NCI-H524 (cell line): ENCODE results near the gene CD300H.
"Not testable (repeated sequence)": the region's sequence is repeated elsewhere in the genome, so short reads cannot be mapped to it uniquely, and the experiment has no call there.

ENCODE experiments used
- DNase-seq, 2 experiments: peaks; one replicate each; lab custom pipeline; 2025; lab: John Stamatoyannopoulos, UW

CD300H gene

DNA sequence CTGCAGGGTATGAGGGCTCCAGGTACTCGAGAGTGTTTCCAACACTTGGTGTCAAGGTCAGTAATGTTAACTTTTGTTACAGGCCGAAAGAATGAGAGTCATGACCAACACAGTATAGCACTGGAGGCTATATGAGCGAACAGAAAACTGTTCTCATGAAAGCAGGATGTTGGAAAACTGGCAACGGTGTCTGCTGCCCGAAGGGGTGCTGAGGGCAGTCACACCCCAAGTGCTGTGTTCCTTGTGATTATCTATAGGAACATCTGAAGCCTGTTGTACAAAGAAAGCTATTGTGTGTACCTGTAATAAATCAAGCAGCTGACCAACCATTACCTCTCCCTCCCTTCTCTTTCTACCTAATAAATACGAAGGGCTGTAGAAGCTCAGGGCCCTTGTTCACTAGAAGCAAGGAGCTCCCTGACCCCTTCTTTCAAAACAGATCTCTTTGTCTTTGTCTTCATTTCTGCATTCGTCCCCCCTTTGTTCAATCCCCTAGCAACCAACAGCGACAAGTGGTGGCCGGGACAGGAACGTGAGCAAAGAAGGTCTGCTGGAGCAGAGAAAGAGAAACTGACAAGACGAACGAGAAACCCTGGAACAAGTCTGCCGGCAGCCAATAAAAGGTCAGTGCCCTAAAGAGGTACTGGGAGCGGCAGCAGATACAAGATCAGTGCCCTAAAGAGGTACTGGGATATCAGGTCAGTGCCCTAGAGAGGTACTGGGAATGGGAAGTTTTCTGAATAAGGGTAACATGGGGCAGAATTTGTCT is 17.2 kb upstream of the CD300H start:
- DNase-seq: no peak

- no peak for DNase-seq
Observed at GRCh38 chr17:74582633-74583032, 15.3 kb upstream of the CD300H start.

GRCh38 chr17:74579900-74580299 is 12.6 kb upstream of the CD300H start:
- no peak for DNase-seq

GRCh38 chr17:74578979-74579378 is 11.7 kb upstream of the CD300H start:
- no peak for DNase-seq

DNA sequence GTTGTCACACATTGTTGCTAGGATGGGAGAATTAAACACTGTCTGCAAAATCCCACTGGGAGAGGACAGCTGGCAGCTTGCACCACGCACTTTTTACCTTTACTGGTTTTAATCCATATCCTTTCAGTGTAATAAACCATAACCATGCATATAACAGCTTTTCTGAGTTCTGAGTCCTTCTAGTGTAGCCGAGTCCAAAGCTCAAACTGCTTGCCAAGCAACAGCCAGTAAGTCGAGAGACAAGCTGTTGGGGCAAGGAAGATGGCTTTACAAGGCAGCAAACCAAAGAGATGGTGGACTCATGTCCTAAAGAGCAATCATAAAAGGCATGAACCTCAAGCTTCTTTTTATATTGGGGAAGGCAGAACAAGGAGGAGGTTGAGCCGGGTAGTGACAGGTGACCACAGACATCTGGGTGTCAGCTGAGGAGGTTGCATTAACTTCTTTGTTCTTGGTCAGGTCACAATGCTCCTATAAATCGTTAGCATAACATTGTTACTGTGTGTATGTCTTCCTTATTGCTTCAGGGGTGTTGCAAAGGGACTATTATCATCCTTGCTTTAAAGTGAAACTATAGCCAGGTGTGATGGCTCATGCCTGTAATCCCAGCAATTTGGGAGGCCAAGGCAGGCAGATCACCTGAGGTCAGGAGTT is 7.3 kb upstream of the CD300H start:
- no peak for DNase-seq

DNA sequence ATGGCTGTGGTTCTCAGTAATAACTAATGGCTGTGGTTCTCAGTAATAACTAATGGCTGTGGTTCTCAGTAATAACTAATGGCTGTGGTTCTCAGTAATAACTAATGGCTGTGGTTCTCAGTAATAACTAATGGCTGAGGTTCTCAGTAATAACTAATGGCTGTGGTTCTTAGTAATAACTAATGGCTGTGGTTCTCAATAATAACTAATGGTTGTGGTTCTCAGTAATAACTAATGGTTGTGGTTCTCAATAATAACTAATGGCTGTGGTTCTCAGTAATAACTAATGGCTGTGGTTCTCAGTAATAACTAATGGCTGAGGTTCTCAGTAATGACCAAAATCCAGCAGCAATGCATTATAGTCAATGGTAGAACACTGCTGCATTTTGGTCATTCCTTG is 6.3 kb upstream of the CD300H start:
- DNase-seq: not testable (repeated sequence)

DNA sequence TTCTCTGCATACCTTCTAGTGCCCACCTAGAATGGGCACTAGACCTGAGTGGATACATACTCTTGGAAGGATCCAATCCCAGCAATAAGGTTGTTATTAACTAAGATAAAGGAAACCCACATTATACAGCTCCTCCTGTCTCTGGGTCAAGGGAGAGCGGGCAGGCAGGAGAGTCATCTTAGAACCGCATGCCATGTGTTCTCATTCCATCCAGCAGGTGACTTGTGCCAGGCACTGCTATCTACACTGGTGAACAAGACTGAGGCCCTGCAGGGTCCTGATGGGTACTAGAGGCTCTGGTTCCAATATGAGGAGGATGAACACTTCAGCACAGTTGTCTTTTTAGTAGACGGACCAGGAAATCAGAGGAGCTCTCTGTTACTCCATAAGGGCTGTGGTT is 5.9 kb upstream of the CD300H start:
- no peak for DNase-seq

GRCh38 chr17:74571621-74572270 is 4.4 kb upstream of the CD300H start:
- no peak for DNase-seq

GRCh38 chr17:74569020-74570003 is 2.0 kb upstream of the CD300H start:
- DNase-seq: peak in 1 of 2 experiments; percentile 16

DNA sequence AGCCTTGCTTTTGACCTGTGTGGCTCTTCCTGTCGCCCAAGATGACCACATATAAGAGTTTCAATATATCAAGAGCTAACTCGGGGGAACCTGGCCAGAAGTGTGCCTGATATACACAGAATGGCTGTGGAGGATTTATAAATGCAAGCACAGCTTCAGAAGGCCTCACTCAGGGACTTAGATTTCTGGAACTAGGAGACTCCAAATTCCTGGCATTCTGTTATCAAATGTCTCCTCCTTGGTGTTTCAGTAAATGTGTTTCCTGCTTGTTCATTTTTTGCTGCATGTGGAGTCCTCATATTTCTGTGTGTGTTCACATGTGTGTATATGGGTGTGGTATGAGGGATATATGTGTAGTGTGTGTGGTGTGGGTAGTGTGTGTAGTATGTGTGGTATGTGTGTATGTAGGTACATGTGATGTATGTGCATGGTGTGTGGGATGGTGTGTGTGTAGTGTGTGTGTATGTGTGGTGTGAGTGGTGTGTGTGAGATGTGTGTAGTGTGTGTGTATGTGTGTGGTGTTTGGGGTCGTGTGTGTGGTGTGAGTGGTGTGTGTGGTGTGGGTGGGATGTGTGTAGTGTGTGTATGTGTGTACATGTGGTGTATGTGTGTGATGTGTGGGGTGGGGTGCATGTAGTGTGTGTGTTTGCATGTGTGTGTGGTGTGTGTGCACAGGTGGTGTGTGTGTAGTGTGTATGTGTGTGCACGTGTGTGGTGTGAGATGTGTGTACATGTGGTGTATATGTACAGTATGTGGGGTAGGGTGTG is 981 bp upstream of the CD300H start:
- no peak for DNase-seq

GRCh38 chr17:74566132-74566753 is 1.1 kb downstream of the CD300H start:
- DNase-seq: peak; percentile 65 to 81

- no peak for DNase-seq
Observed at GRCh38 chr17:74565126-74565525, 2.2 kb downstream of the CD300H start.

DNA sequence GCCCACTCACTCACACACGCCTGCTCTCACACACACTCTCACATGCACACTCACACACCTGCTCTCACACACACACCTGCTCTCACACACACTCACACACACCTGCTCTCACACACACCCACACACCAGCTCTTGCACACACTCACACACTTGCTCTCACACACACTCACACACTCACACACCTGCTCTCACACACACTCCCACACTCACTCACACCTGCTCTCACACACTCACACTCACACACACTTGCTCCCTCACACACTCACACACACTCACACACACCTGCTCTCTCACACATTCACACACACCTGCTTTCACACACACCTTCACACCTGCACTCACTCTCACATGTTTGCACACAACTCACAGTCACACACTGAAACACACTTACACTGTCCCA is 4.0 kb downstream of the CD300H start:
- no peak for DNase-seq

GRCh38 chr17:74561586-74561985 is 5.7 kb downstream of the CD300H start:
- DNase-seq: no peak

- no peak for DNase-seq
Observed at GRCh38 chr17:74558882-74559519, 8.3 kb downstream of the CD300H start.

- not testable (repeated sequence) for DNase-seq
Observed at GRCh38 chr17:74558402-74558801, 8.9 kb downstream of the CD300H start.

- no peak for DNase-seq
Observed at GRCh38 chr17:74555427-74555940, 11.8 kb downstream of the CD300H start.

DNA sequence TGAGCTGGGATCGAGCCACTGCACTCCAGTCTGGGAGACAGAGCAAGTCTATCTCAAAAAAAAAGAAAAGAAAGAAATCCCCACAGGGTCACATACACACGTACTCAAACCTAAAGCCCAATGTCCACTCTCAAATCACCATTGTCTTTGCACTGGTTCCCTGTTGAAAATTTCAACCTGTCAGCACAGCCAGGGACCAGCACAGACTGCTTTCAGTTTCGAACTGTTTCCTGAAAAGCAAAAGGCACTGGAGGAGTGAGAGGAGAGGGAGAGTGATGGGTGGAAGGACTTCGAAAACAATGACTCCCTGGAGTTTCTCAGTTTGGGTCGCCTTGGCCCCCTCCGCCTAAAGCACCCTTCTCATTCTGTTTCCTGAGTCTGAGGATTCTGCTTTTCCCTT is 12.4 kb downstream of the CD300H start:
- no peak for DNase-seq

DNA sequence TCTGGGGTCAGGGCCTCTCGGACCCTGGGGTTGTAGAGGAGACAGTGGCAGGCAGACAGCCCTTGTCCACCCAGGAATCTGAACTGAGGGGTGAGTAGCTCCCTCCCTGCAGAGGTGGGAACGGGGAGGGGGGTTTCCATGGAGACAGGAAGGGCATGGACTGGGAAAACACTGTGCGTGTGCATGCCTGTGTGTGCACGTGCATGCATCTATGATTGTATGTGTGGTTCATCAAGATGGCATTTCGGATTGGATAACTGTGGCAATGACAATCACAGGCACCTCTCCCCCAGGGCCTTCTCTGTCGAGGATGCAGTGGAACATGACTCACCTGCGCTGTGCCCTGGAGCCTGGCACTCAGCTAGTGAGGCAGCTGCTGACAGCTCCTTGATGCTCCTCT is 15.3 kb downstream of the CD300H start:
- DNase-seq: no peak

DNA sequence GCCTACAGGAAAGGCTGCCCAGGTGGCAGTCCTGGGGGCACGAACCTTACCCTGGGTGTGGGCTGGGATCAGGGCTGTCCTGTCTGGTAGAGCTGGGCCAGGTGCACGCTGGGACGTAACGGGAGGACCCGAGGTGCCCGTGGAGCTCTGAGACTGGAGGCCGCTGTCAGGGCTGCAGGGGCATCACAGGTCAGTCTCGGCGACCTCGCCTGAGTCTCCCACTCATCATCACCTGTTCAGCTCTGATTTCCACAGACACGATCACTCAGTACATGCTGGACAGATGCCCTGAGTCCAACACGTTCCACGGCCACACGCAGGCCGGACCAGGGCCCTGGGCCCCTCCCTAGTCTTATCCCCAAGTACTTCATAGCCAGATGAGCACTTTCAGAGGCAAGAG is 16.7 kb downstream of the CD300H start:
- no peak for DNase-seq
